Neutrophil (primary cell): ENCODE measurements around the gene FGFR1OP2.

Experiments
- H3K27ac ChIP-seq: fragments of 200-600 bp; sonication (generic); 2 replicates; pipeline ENCODE4 v1.5.1; 2016; ENCODE audit warnings: mild to moderate bottlenecking, moderate library complexity
- H3K27me3 ChIP-seq: fragments of 200-600 bp; sonication (generic); 2 replicates; pipeline ENCODE4 v1.6.0; 2016; ENCODE audit warnings: mild to moderate bottlenecking
- H3K36me3 ChIP-seq: fragments of 200-600 bp; sonication (generic); 2 replicates; pipeline ENCODE4 v1.5.1; 2017
- H3K4me1 ChIP-seq, 2 experiments: fragments of 200-600 bp in 1 of 2; sonication (generic) in 1 of 2; 1 replicate in 1 of 2; 2 replicates in 1 of 2; pipeline versions ENCODE4 v1.5.1 to v1.6.1; 2013 to 2016; ENCODE audit warnings: low read depth in 1 of 2, low read length in 1 of 2, mild to moderate bottlenecking in 1 of 2, moderate library complexity in 1 of 2; ENCODE audit not compliant: control insufficient read depth in 1 of 2, insufficient read depth in 1 of 2
- H3K4me3 ChIP-seq, 2 experiments: fragments of 200-600 bp in 1 of 2; sonication (generic) in 1 of 2; 1 replicate in 1 of 2; 2 replicates in 1 of 2; pipeline ENCODE4 v1.5.1; 2013 to 2016; ENCODE audit warnings: low read depth in 1 of 2, low read length in 1 of 2, mild to moderate bottlenecking in 1 of 2, moderate library complexity in 1 of 2
- H3K9me3 ChIP-seq: fragments of 200-600 bp; sonication (generic); 2 replicates; pipeline ENCODE4 v1.5.1; 2016
- CTCF ChIP-seq: fragments of 200-600 bp; sonication (generic); IDR thresholded peaks from 2 replicates; pipeline ENCODE4 v1.5.1; 2016; ENCODE audit warnings: antibody characterized with exemption

The FGFR1OP2 gene

GRCh38 chr12:26966842-26967241, 28.6 kb downstream of the FGFR1OP2 start:
- Histone ChIP-seq H3K27ac (no peak overlapping the region), H3K4me3 (no peak overlapping the region), H3K9me3 (no peaks in the 10 kb centered on the region), H3K4me1 (no peaks in the 10 kb centered on the region), H3K36me3 (peaks cover 51% of the 10 kb centered on the region), H3K27me3 (no peaks in the 10 kb centered on the region)
- no peak for TF ChIP-seq CTCF

- TF ChIP-seq CTCF = no peak
- Histone ChIP-seq H3K9me3 (no peaks in the 10 kb centered on the region), H3K27me3 (no peaks in the 10 kb centered on the region), H3K4me3 (no peak overlapping the region), H3K4me1 (no peaks in the 10 kb centered on the region), H3K27ac (no peak overlapping the region), H3K36me3 (peaks cover 46% of the 10 kb centered on the region)
Measured at GRCh38 chr12:26970136-26970535, 31.9 kb downstream of the FGFR1OP2 start.

GRCh38 chr12:26971963-26972362, 33.7 kb downstream of the FGFR1OP2 start:
- peaks cover 44% of the 10 kb centered on the region for H3K36me3 ChIP-seq
- no peaks in the 10 kb centered on the region for H3K27me3 ChIP-seq
- H3K4me1 ChIP-seq = peaks cover 7% of the 10 kb centered on the region in 2 experiments
- no peak for TF ChIP-seq CTCF
- H3K27ac ChIP-seq = no peak overlapping the region
- H3K9me3 ChIP-seq = no peaks in the 10 kb centered on the region
- no peak overlapping the region for H3K4me3 ChIP-seq

GRCh38 chr12:26976687-26977086, 38.4 kb downstream of the FGFR1OP2 start:
- Histone ChIP-seq H3K27ac (peak overlapping the region; percentile 58), H3K4me3 (no peak overlapping the region), H3K27me3 (no peaks in the 10 kb centered on the region), H3K4me1 (peaks cover 8% of the 10 kb centered on the region in 2 experiments), H3K36me3 (peaks cover 36% of the 10 kb centered on the region), H3K9me3 (no peaks in the 10 kb centered on the region)
- no peak for TF ChIP-seq CTCF

- Histone ChIP-seq H3K36me3 (peaks cover 30% of the 10 kb centered on the region), H3K27ac (no peak overlapping the region), H3K27me3 (no peaks in the 10 kb centered on the region), H3K4me1 (peaks cover 8% of the 10 kb centered on the region in 2 experiments), H3K9me3 (no peaks in the 10 kb centered on the region), H3K4me3 (no peak overlapping the region)
- no peak for TF ChIP-seq CTCF
Measured at GRCh38 chr12:26978801-26979200, 40.5 kb downstream of the FGFR1OP2 start.

GRCh38 chr12:26979733-26980132, 41.5 kb downstream of the FGFR1OP2 start:
- no peak for TF ChIP-seq CTCF
- no peak overlapping the region for H3K27ac ChIP-seq
- H3K36me3 ChIP-seq = peaks cover 21% of the 10 kb centered on the region

More at GRCh38 chr12:26979733-26980132, 41.5 kb downstream of the FGFR1OP2 start:
- no peaks in the 10 kb centered on the region for H3K9me3 ChIP-seq
- H3K4me3 ChIP-seq = no peak overlapping the region
- no peaks in the 10 kb centered on the region for H3K27me3 ChIP-seq
- H3K4me1 ChIP-seq = peaks cover 8% of the 10 kb centered on the region in 2 experiments
